GM15510 (cell line): Measurements from ENCODE around the gene FAM227A.

Experiments used
- POLR2A ChIP-seq: IDR thresholded peaks from 3 replicates; pipeline ENCODE4 v1.6.1; 2011; ENCODE audit warnings: borderline replicate concordance; ENCODE audit not compliant: insufficient read length; ENCODE audit errors: extremely low read depth

FAM227A gene

GRCh38 chr22:38572065-38572464 lies 84.1 kb downstream of the FAM227A start:
- no peak for TF ChIP-seq POLR2A

- TF ChIP-seq POLR2A: no peak
These were observed 85.3 kb downstream of the FAM227A start for GRCh38 chr22:38570779-38571364.

- TF ChIP-seq POLR2A: peak; percentile 54
These were observed 86.0 kb downstream of the FAM227A start, which contains the start of gene DMC1 for GRCh38 chr22:38569972-38570778. TSS of gene DMC1 (minus strand) at chr22:38570183. CDS start at chr22:38568256, 1,927 bp downstream.

- TF ChIP-seq POLR2A: no peak
These were observed 86.8 kb downstream of the FAM227A start for GRCh38 chr22:38569181-38569971.

GRCh38 chr22:38567531-38568285 lies 88.5 kb downstream of the FAM227A start:
- no peak for TF ChIP-seq POLR2A

GRCh38 chr22:38566726-38567504 lies 89.3 kb downstream of the FAM227A start:
- no peak for TF ChIP-seq POLR2A

GRCh38 chr22:38565441-38565840 lies 90.8 kb downstream of the FAM227A start:
- TF ChIP-seq POLR2A: no peak

- no peak for TF ChIP-seq POLR2A
These were observed 91.5 kb downstream of the FAM227A start for GRCh38 chr22:38564669-38565068.

- TF ChIP-seq POLR2A: no peak
These were observed 101.9 kb downstream of the FAM227A start for GRCh38 chr22:38554281-38554680.

GRCh38 chr22:38549101-38549894 lies 106.9 kb downstream of the FAM227A start:
- no peak for TF ChIP-seq POLR2A

GRCh38 chr22:38540701-38541100 lies 115.5 kb downstream of the FAM227A start:
- no peak for TF ChIP-seq POLR2A

- no peak for TF ChIP-seq POLR2A
These were observed 124.8 kb downstream of the FAM227A start for GRCh38 chr22:38531251-38531938.
